HFF-Myc (cell line): ENCODE data around the gene LAPTM5.

Source experiments
- DNase-seq: peaks from one replicate; pipeline ENCODE4 v3.0.0-alpha.2; 2011; ENCODE audit warnings: low read depth; ENCODE audit errors: extremely low read depth
- H3K4me3 ChIP-seq: replicated peaks from 2 replicates; pipeline ENCODE4 v1.5.1; 2011; ENCODE audit warnings: low read depth, mild to moderate bottlenecking, control low read depth, low read length
- CTCF ChIP-seq: IDR thresholded peaks from 2 replicates; pipeline ENCODE4 v1.5.1; 2012; ENCODE audit warnings: mild to moderate bottlenecking, low read depth, low read length, control low read depth; ENCODE audit errors: missing control alignments

Gene LAPTM5

GRCh38 chr1:30737357-30738039 lies 20.1 kb downstream of the LAPTM5 start:
- DNase-seq: no peak
- H3K4me3 ChIP-seq: no peak overlapping the region
- no peak for TF ChIP-seq CTCF

- DNase-seq: no peak
- TF ChIP-seq CTCF: no peak
- H3K4me3 ChIP-seq: no peak overlapping the region
Observed at GRCh38 chr1:30735668-30736498, 21.7 kb downstream of the LAPTM5 start.

- no peak overlapping the region for H3K4me3 ChIP-seq
- TF ChIP-seq CTCF: no peak
- DNase-seq: no peak
Observed at GRCh38 chr1:30735124-30735523, 22.4 kb downstream of the LAPTM5 start.

- no peak for TF ChIP-seq CTCF
- DNase-seq: no peak
- H3K4me3 ChIP-seq: no peak overlapping the region
Observed at GRCh38 chr1:30734580-30734979, 23.0 kb downstream of the LAPTM5 start.

GRCh38 chr1:30734106-30734505 lies 23.5 kb downstream of the LAPTM5 start:
- H3K4me3 ChIP-seq: no peak overlapping the region
- DNase-seq: no peak
- TF ChIP-seq CTCF: no peak

GRCh38 chr1:30733493-30733892 lies 24.1 kb downstream of the LAPTM5 start:
- no peak for DNase-seq
- no peak overlapping the region for H3K4me3 ChIP-seq
- no peak for TF ChIP-seq CTCF
